K562 (cell line): ENCODE results near the gene VAMP4. TPM values are rescaled to one million over a fixed set of nuclear protein-coding genes. Genes with fewer than 3 reads are reported as not detected.

Experiments used
- E2F6 ChIP-seq, 2 experiments: IDR thresholded peaks; 2 replicates each; pipeline ENCODE4 v1.6.1; 2011; ENCODE audit warnings: borderline replicate concordance in 1 of 2, control low read depth in 1 of 2, low read depth in 1 of 2, low read length in 1 of 2, mild to moderate bottlenecking in 1 of 2, mixed read lengths in 1 of 2, moderate library complexity in 1 of 2; ENCODE audit not compliant: insufficient read depth in 1 of 2, insufficient read length in 1 of 2, poor library complexity in 1 of 2, severe bottlenecking in 1 of 2; ENCODE audit errors: extremely low read depth in 1 of 2
- ELF1 ChIP-seq: fragments of 200-800 bp; sonication (Bioruptor generic); IDR thresholded peaks from 2 replicates; pipeline ENCODE4 v1.6.1; 2016; ENCODE audit warnings: missing genetic modification characterization, missing compliant biosample characterization
- ELF2 ChIP-seq: fragments of 250-450 bp; sonication (Bioruptor Pico); IDR thresholded peaks from 2 replicates; pipeline ENCODE4 v1.5.0; 2021; ENCODE audit warnings: mild to moderate bottlenecking
- ESRRA ChIP-seq: fragments of 450-650 bp; IDR thresholded peaks from 2 replicates; pipeline ENCODE4 v1.6.1; 2014; ENCODE audit warnings: low read depth, mild to moderate bottlenecking, moderate library complexity, borderline replicate concordance
- ETV6 ChIP-seq, 3 experiments: fragments of 150-350 bp in 1 of 3; sonication (generic) in 1 of 3; formaldehyde crosslinking in 1 of 3; IDR thresholded peaks; 2 replicates each; pipeline versions ENCODE4 v1.6.1 to v1.8.0; 2014 to 2022; ENCODE audit warnings: borderline replicate concordance in 2 of 3, low read depth in 2 of 3, antibody characterized with exemption in 1 of 3, low read length in 1 of 3, mild to moderate bottlenecking in 1 of 3, missing genetic modification reagents in 1 of 3
- FOSL1 ChIP-seq: fragments of 200-800 bp; sonication (Bioruptor generic); conservative IDR thresholded peaks from 2 replicates; pipeline ENCODE4 v1.6.1; 2016; ENCODE audit warnings: missing genetic modification characterization, missing compliant biosample characterization
- GABPB1 ChIP-seq: sonication (generic); formaldehyde crosslinking; IDR thresholded peaks from 2 replicates; pipeline ENCODE4 v1.8.0; 2022; ENCODE audit warnings: mild to moderate bottlenecking, missing genetic modification reagents
- GMEB1 ChIP-seq: fragments of 250-450 bp; sonication (Bioruptor Pico); IDR thresholded peaks from 2 replicates; pipeline ENCODE4 v1.4.0; 2020; ENCODE audit warnings: mild to moderate bottlenecking
- HNRNPL ChIP-seq: fragments of 200-400 bp; formaldehyde crosslinking; IDR thresholded peaks from 2 replicates; pipeline ENCODE4 v1.6.1; 2017; ENCODE audit warnings: low read depth, mild to moderate bottlenecking, low read length
- ID3 ChIP-seq, 2 experiments: fragments of 250-450 bp in 1 of 2; fragments of 450-650 bp in 1 of 2; sonication (Bioruptor Pico) in 1 of 2; IDR thresholded peaks; 2 replicates each; pipeline versions ENCODE4 v1.6.1 to v1.8.0; 2016 to 2021; ENCODE audit warnings: mild to moderate bottlenecking in 2 of 2, moderate library complexity in 2 of 2, missing compliant biosample characterization in 1 of 2, missing genetic modification characterization in 1 of 2
- L3MBTL2 ChIP-seq: fragments of 450-650 bp; IDR thresholded peaks from 2 replicates; pipeline ENCODE4 v1.6.1; 2016; ENCODE audit warnings: mild to moderate bottlenecking, moderate library complexity
- MYC ChIP-seq, 2 experiments: fragments of 250-450 bp in 1 of 2; sonication (Bioruptor Pico) in 1 of 2; IDR thresholded peaks; 2 replicates each; pipeline versions ENCODE4 v1.5.1 to v1.6.1; 2012 to 2021; ENCODE audit warnings: low read depth in 2 of 2, borderline replicate concordance in 1 of 2, improper control_type of control experiment in 1 of 2, low read length in 1 of 2, mild to moderate bottlenecking in 1 of 2, moderate library complexity in 1 of 2
- POLR2B ChIP-seq: fragments of 450-650 bp; IDR thresholded peaks from 2 replicates; pipeline ENCODE4 v1.6.1; 2018; ENCODE audit warnings: low read depth; ENCODE audit not compliant: partially characterized antibody
- RFX5 ChIP-seq: IDR thresholded peaks from 2 replicates; pipeline ENCODE4 v1.6.1; 2011; ENCODE audit warnings: low read depth, mild to moderate bottlenecking, improper control_type of control experiment, low read length
- SIX5 ChIP-seq, 2 experiments: IDR thresholded peaks; 2 replicates each; pipeline ENCODE4 v1.6.1; 2011; ENCODE audit warnings: low read length in 2 of 2, borderline replicate concordance in 1 of 2, low read depth in 1 of 2, mild to moderate bottlenecking in 1 of 2, moderate library complexity in 1 of 2; ENCODE audit not compliant: insufficient read depth in 1 of 2
- THRA ChIP-seq: fragments of 450-650 bp; IDR thresholded peaks from 2 replicates; pipeline ENCODE4 v1.6.1; 2017; ENCODE audit warnings: mild to moderate bottlenecking, moderate library complexity
- ZBTB34 ChIP-seq: fragments of 250-450 bp; sonication (Bioruptor Pico); IDR thresholded peaks from 2 replicates; pipeline ENCODE4 v1.8.0; 2021; ENCODE audit warnings: mild to moderate bottlenecking, moderate library complexity
- ZNF140 ChIP-seq: fragments of 250-450 bp; sonication (Bioruptor Pico); IDR thresholded peaks from 2 replicates; pipeline ENCODE4 v1.8.0; 2021; ENCODE audit warnings: moderate library complexity, mild to moderate bottlenecking, inconsistent platforms
- polyA plus RNA-seq, 8 experiments: library from polyadenylated mRNA; depleted of rRNA in 4 of 8; stranded (reverse) in 5 of 8; unstranded in 3 of 8; fragments of >200 nt; fragmentation: Nextera tagmentation in 2 of 8; fragmentation: Illumina TruSeq in 1 of 8; extraction: Ambion mirVana in 2 of 8; extraction: Trizol in 1 of 8; gene quantifications; 2 replicates each; pipeline versions ENCODE4 v1.2.1 to v1.2.3, GENCODE V29; 2011 to 2014; ENCODE audit warnings: inconsistent platforms in 1 of 8, missing spikeins in 1 of 8
- total RNA-seq, 7 experiments: library from RNA; depleted of rRNA in 6 of 7; stranded (reverse); fragments of >200 nt in 6 of 7; fragmentation: Illumina TruSeq in 2 of 7; extraction: Trizol in 2 of 7; gene quantifications; 2 replicates each; pipeline versions ENCODE4 v1.2.1 to v1.2.3, GENCODE V29; 2011 to 2021; ENCODE audit warnings: low replicate concordance in 1 of 7

Gene VAMP4
- total and polyA plus RNA-seq, 9 of the 15 experiments (the other 6 are each of a cell fraction or from before 2014, with no cell fraction given), result 3.3 to 21.4 (median 11.9) TPM

- TF ChIP-seq THRA (no peak), HNRNPL (0 out of 2 replicates have a peak, but pooled peaks have one; percentile 6), FOSL1 (tag) (0 out of 2 replicates have a peak, but pooled peaks have one; percentile 25), RFX5 (no peak), SIX5 (IDR thresholded peaks at IDR 0.05; ENCODE audit: borderline replicate concordance in 1 of 2, insufficient read depth in 1 of 2, low read depth in 1 of 2, low read length in 2 of 2) (peak; percentile 21 to 34; a peak in 1 of 4 replicates), ELF2 (peak; percentile 51; the same call in 1 of the 2 replicates), POLR2B (peak; percentile 93), E2F6 (IDR thresholded peaks at IDR 0.05; ENCODE audit: borderline replicate concordance in 1 of 2, extremely low read depth in 1 of 2, insufficient read depth in 1 of 2, insufficient read length in 1 of 2, low read depth in 1 of 2, low read length in 1 of 2, poor library complexity in 1 of 2, severe bottlenecking in 1 of 2) (peak in 1 of 2 experiments; percentile 7), L3MBTL2 (peak; percentile 93), ID3 (CRISPR knock-in tag; IDR thresholded peaks at IDR 0.05) (no peak), ID3 (tag; IDR thresholded peaks at IDR 0.05) (peak; percentile 67), ZBTB34 (no peak), GMEB1 (CRISPR knock-in tag) (peak; percentile 89), MYC (IDR thresholded peaks at IDR 0.05; ENCODE audit: low read depth, low read length) (peak; percentile 82), MYC (CRISPR knock-in tag; IDR thresholded peaks at IDR 0.05; ENCODE audit: borderline replicate concordance, low read depth) (0 out of 2 replicates have a peak, but pooled peaks have one; percentile 25), ETV6 (IDR thresholded peaks at IDR 0.05; ENCODE audit: borderline replicate concordance in 1 of 2, low read depth in 2 of 2, low read length in 1 of 2) (peak in 1 of 2 experiments; percentile 45; a peak in 1 of 4 replicates), ETV6 (CRISPR knock-in tag; IDR thresholded peaks at IDR 0.05; ENCODE audit: borderline replicate concordance) (no peak), ZNF140 (CRISPR knock-in tag) (no peak), ELF1 (tag) (peak; percentile 68), ESRRA (peak; percentile 30; the same call in 1 of the 2 replicates), GABPB1 (CRISPR knock-in tag) (peak; percentile 53; the same call in 1 of the 2 replicates)
These were observed at the start of gene VAMP4 (continued) for GRCh38 chr1:171741872-171742576.
